Ishikawa (cell line): ENCODE measurements around the gene TEX261.

Experiments
- CEBPB ChIP-seq: IDR thresholded peaks from 2 replicates; pipeline ENCODE4 v1.6.1; 2012
- CREB1 ChIP-seq: IDR thresholded peaks from 2 replicates; pipeline ENCODE4 v1.6.1; 2012; ENCODE audit warnings: low read depth
- EGR1 ChIP-seq: IDR thresholded peaks from 2 replicates; pipeline ENCODE4 v1.6.1; 2012
- EP300 ChIP-seq: IDR thresholded peaks from 2 replicates; pipeline ENCODE4 v1.6.1; 2012; ENCODE audit warnings: borderline replicate concordance
- FOXM1 ChIP-seq: IDR thresholded peaks from 2 replicates; pipeline ENCODE4 v1.6.1; 2012; ENCODE audit warnings: low read depth, borderline replicate concordance
- MAX ChIP-seq: IDR thresholded peaks from 2 replicates; pipeline ENCODE4 v1.6.1; 2012
- NFIC ChIP-seq: IDR thresholded peaks from 2 replicates; pipeline ENCODE4 v1.6.1; 2012
- RAD21 ChIP-seq: IDR thresholded peaks from 2 replicates; pipeline ENCODE4 v1.6.1; 2012; ENCODE audit warnings: low read depth
- TAF1 ChIP-seq: IDR thresholded peaks from 2 replicates; pipeline ENCODE4 v1.6.1; 2012; ENCODE audit warnings: low read depth, mild to moderate bottlenecking
- TCF12 ChIP-seq: IDR thresholded peaks from 2 replicates; pipeline ENCODE4 v1.6.1; 2012; ENCODE audit warnings: low read depth
- YY1 ChIP-seq: IDR thresholded peaks from 2 replicates; pipeline ENCODE4 v1.6.1; 2012; ENCODE audit warnings: low read depth
- ZBTB7A ChIP-seq: IDR thresholded peaks from 2 replicates; pipeline ENCODE4 v1.6.1; 2012; ENCODE audit warnings: low read depth
- TF ChIP-seq, protein P1 (sequence below): IDR thresholded peaks from 2 replicates; pipeline ENCODE4 v1.6.1; 2012; ENCODE audit warnings: low read depth, mild to moderate bottlenecking
- TF ChIP-seq, protein P2 (sequence below): IDR thresholded peaks from 2 replicates; pipeline ENCODE4 v1.6.1; 2012

- TF ChIP-seq TCF12 = no peak
- no peak for TF ChIP-seq CEBPB
- TF ChIP-seq, protein P1, sequence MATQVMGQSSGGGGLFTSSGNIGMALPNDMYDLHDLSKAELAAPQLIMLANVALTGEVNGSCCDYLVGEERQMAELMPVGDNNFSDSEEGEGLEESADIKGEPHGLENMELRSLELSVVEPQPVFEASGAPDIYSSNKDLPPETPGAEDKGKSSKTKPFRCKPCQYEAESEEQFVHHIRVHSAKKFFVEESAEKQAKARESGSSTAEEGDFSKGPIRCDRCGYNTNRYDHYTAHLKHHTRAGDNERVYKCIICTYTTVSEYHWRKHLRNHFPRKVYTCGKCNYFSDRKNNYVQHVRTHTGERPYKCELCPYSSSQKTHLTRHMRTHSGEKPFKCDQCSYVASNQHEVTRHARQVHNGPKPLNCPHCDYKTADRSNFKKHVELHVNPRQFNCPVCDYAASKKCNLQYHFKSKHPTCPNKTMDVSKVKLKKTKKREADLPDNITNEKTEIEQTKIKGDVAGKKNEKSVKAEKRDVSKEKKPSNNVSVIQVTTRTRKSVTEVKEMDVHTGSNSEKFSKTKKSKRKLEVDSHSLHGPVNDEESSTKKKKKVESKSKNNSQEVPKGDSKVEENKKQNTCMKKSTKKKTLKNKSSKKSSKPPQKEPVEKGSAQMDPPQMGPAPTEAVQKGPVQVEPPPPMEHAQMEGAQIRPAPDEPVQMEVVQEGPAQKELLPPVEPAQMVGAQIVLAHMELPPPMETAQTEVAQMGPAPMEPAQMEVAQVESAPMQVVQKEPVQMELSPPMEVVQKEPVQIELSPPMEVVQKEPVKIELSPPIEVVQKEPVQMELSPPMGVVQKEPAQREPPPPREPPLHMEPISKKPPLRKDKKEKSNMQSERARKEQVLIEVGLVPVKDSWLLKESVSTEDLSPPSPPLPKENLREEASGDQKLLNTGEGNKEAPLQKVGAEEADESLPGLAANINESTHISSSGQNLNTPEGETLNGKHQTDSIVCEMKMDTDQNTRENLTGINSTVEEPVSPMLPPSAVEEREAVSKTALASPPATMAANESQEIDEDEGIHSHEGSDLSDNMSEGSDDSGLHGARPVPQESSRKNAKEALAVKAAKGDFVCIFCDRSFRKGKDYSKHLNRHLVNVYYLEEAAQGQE = no peak
- TF ChIP-seq RAD21 = no peak
- no peak for TF ChIP-seq ZBTB7A
- no peak for TF ChIP-seq YY1
- TF ChIP-seq TAF1 = no peak
- no peak for TF ChIP-seq CREB1
- TF ChIP-seq EGR1 = no peak
- no peak for TF ChIP-seq EP300
- TF ChIP-seq NFIC = no peak
- no peak for TF ChIP-seq MAX
- TF ChIP-seq FOXM1 = no peak
- TF ChIP-seq, protein P2, sequence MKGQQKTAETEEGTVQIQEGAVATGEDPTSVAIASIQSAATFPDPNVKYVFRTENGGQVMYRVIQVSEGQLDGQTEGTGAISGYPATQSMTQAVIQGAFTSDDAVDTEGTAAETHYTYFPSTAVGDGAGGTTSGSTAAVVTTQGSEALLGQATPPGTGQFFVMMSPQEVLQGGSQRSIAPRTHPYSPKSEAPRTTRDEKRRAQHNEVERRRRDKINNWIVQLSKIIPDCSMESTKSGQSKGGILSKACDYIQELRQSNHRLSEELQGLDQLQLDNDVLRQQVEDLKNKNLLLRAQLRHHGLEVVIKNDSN = no peak
Measured at GRCh38 chr2:71006955-71007799, 12.5 kb upstream of the TEX261 start.
